ENCODE data around the gene RFESD.

GRCh38 chr5:95599252-95599651 lies 47.3 kb upstream of the RFESD start:
- TF ChIP-seq MXI1 (IDR thresholded peaks at IDR 0.05; ENCODE audit: borderline replicate concordance, low read depth, low read length) (no peak), CEBPB (IDR thresholded peaks at IDR 0.05; ENCODE audit: low read depth, low read length) (no peak), CTCF (conservative IDR thresholded peaks at IDR 0.05; ENCODE audit: low read depth, low read length) (no peak), POLR2A (IDR thresholded peaks at IDR 0.05; ENCODE audit: low read depth, low read length) (no peak), BHLHE40 (IDR thresholded peaks at IDR 0.05; ENCODE audit: low read depth, low read length) (no peak), USF2 (IDR thresholded peaks at IDR 0.05; ENCODE audit: low read depth, low read length) (no peak)

Data from IMR-90 (cell line).